GM20000 (cell line): Measurements from ENCODE around the gene CYP51A1.

Source experiments
- DNase-seq: peaks from one replicate; pipeline ENCODE4 v3.0.0; 2012; ENCODE audit warnings: low spot score
- CTCF ChIP-seq: IDR thresholded peaks from 2 replicates; pipeline ENCODE4 v1.5.1; 2012; ENCODE audit warnings: mild to moderate bottlenecking, control low read depth; ENCODE audit errors: extremely low read depth, missing control alignments

Gene CYP51A1

GRCh38 chr7:92133737-92134270 lies 473 bp downstream of the CYP51A1 start:
- TF ChIP-seq CTCF, result peak; percentile 76
- DNase-seq, result peak; percentile 59

GRCh38 chr7:92133133-92133736 lies 1.0 kb downstream of the CYP51A1 start:
- DNase-seq, result peak; percentile 45
- no peak for TF ChIP-seq CTCF

GRCh38 chr7:92131764-92132330 lies 2.4 kb downstream of the CYP51A1 start:
- no peak for DNase-seq
- no peak for TF ChIP-seq CTCF

- no peak for DNase-seq
- TF ChIP-seq CTCF, result no peak
Observed at GRCh38 chr7:92131093-92131492, 3.2 kb downstream of the CYP51A1 start.

GRCh38 chr7:92121681-92122080 lies 12.6 kb downstream of the CYP51A1 start:
- TF ChIP-seq CTCF, result no peak
- DNase-seq, result no peak

GRCh38 chr7:92119213-92119759 lies 15.0 kb downstream of the CYP51A1 start:
- TF ChIP-seq CTCF, result no peak
- no peak for DNase-seq

- DNase-seq, result no peak
Observed at GRCh38 chr7:92116949-92117348, 17.3 kb downstream of the CYP51A1 start.

More at GRCh38 chr7:92116949-92117348, 17.3 kb downstream of the CYP51A1 start:
- TF ChIP-seq CTCF, result no peak
